Measurements from ENCODE around the gene TRPM4. TPM values are rescaled to one million over a fixed set of nuclear protein-coding genes. Genes with fewer than 3 reads are reported as not detected.

The TRPM4 gene
- total and polyA plus RNA-seq, 2 of the 8 experiments (the other 6 are each of a cell fraction or from before 2014, with no cell fraction given) = 11.3 to 13.3 TPM

DNA sequence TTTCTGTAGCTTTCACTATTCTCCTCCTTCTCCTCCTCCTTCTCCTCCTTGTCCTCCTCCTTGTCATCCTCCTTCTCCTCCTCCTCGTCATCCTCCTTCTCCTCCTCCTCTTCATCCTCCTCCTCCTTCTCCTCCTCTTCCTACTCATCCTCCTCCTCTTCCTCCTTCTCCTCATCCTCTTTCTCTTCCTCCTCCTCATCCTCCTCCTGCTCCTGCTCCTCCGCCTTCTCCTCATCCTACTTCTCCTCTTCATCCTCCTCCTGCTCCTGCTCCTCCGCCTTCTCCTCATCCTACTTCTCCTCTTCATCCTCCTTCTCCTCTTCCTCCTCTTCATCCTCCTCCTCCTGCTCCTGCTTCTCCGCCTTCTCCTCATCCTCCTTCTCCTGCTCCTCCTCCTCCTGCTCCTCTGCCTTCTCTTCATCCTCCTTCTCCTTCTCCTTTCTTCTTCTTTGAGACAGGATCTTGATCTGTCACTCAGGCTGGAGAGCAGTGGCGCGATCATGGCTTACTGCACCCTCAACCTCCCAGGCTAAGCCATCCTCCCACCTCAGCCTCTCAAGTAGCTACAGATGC is 36.3 kb downstream of the TRPM4 start:
- no peak overlapping the region for H4K8ac ChIP-seq (ENCODE audit: extremely low read depth, insufficient read depth, low read length)
- no peaks in the 10 kb centered on the region; a peak in 1 of 8 replicates for H3K36me3 ChIP-seq (ENCODE audit: control insufficient read depth in 2 of 4, insufficient read depth in 4 of 4, low read length in 3 of 4)
- no peak overlapping the region for H3K56ac ChIP-seq (replicated peaks; ENCODE audit: insufficient read length, low read depth, low read length)
- DNase-seq (ENCODE audit: low read depth in 1 of 2, low spot score in 2 of 2) (no peak), FAIRE-seq (no peak)
- no peaks in the 10 kb centered on the region for H4K20me1 ChIP-seq (replicated peaks in 1 of 2; ENCODE audit: control insufficient read depth in 1 of 2, insufficient read depth in 2 of 2, low read length in 2 of 2)
- CTCF ChIA-PET (ENCODE audit: partially characterized antibody) = interaction anchor here (0.7 to 3.5 kb wide), 8 partner anchors 9 to 96 kb away, joined by 3 to 11 read pairs (median 3); no protein-coding TSS in a partner anchor
- no peak overlapping the region for H3K4me2 ChIP-seq (ENCODE audit: insufficient read depth in 1 of 2, low read depth in 2 of 2, low read length in 2 of 2)
- H3K4me3 ChIP-seq (ENCODE audit: extremely low read depth in 1 of 4, insufficient read depth in 2 of 4, low read depth in 3 of 4, low read length in 4 of 4) = no peak overlapping the region
- H3K79me1 ChIP-seq (ENCODE audit: low read depth, low read length) = no peaks in the 10 kb centered on the region
- no peak overlapping the region for H3K27ac ChIP-seq (ENCODE audit: low read depth, low read length)
- H3K27me3 ChIP-seq (replicated peaks in 1 of 4; ENCODE audit: control insufficient read depth in 3 of 4, extremely low read depth in 1 of 4, insufficient read depth in 3 of 4, low read length in 3 of 4) = no peaks in the 10 kb centered on the region
- H3K23me2 ChIP-seq (ENCODE audit: low read depth, low read length) = no peaks in the 10 kb centered on the region
- H3K79me2 ChIP-seq (ENCODE audit: control insufficient read depth in 1 of 2, insufficient read depth in 2 of 2, low read length in 2 of 2) = no peaks in the 10 kb centered on the region
- no peaks in the 10 kb centered on the region for H3K9me3 ChIP-seq (ENCODE audit: insufficient read depth in 2 of 2, low read depth in 1 of 2, low read length in 1 of 2)
- no peaks in the 10 kb centered on the region for H3K4me1 ChIP-seq (replicated peaks in 1 of 4; ENCODE audit: control insufficient read depth in 3 of 4, insufficient read depth in 4 of 4, low read length in 3 of 4)
- H2BK120ac ChIP-seq (replicated peaks; ENCODE audit: low read depth, low read length) = no peak overlapping the region
- H4K5ac ChIP-seq (ENCODE audit: insufficient read length, low read depth, low read length) = no peak overlapping the region
- H3K23ac ChIP-seq (ENCODE audit: insufficient read length) = no peak overlapping the region
- H2AFZ ChIP-seq (ENCODE audit: low read length) = no peak overlapping the region
- H3K14ac ChIP-seq (ENCODE audit: insufficient read length) = no peak overlapping the region
- H2BK12ac ChIP-seq (ENCODE audit: low read depth, low read length) = no peak overlapping the region
- no peak overlapping the region for H3K18ac ChIP-seq (ENCODE audit: extremely low read depth, low read length)
- H3K4ac ChIP-seq (replicated peaks; ENCODE audit: insufficient read length, low read depth, low read length) = no peak overlapping the region
- H2BK15ac ChIP-seq (ENCODE audit: low read length) = no peak overlapping the region
- H2BK5ac ChIP-seq (ENCODE audit: low read depth, low read length) = no peak overlapping the region
- H2BK20ac ChIP-seq (ENCODE audit: low read length) = no peak overlapping the region
- no peak overlapping the region for H4K91ac ChIP-seq (replicated peaks; ENCODE audit: insufficient read length, low read length)
- 89 to 97% methylated on average over 3 to 6 of the region's 6 CpGs for WGBS, 2 experiments (ENCODE audit: extremely low coverage in 1 of 2, insufficient coverage in 1 of 2, insufficient read length in 1 of 2, insufficient replicate concordance in 2 of 2, low coverage in 1 of 2, low lambda C conversion rate in 2 of 2, missing lambda C conversion rate in 1 of 2)
- no peak overlapping the region for H3K9ac ChIP-seq (replicated peaks in 1 of 4; ENCODE audit: extremely low read depth in 1 of 4, low read depth in 3 of 4, low read length in 3 of 4)
- POLR2A ChIA-PET (ENCODE audit: partially characterized antibody) = interaction anchor here (0.6 to 1.2 kb wide), 3 partner anchors 20 to 139 kb away, joined by 3 to 4 read pairs (median 3); no protein-coding TSS in a partner anchor
- no peak overlapping the region for H2AK5ac ChIP-seq (ENCODE audit: low read depth, low read length)
- TF ChIP-seq TCF12 (IDR thresholded peaks at IDR 0.05; ENCODE audit: low read depth, low read length) (no peak), POU5F1 (IDR thresholded peaks at IDR 0.05; ENCODE audit: low read depth, low read length) (no peak), GABPA (IDR thresholded peaks at IDR 0.05; ENCODE audit: borderline replicate concordance, insufficient read depth, low read length) (no peak), RBBP5 (IDR thresholded peaks at IDR 0.05; ENCODE audit: borderline replicate concordance, low read depth, low read length) (no peak)
- TF ChIP-seq, protein P1, sequence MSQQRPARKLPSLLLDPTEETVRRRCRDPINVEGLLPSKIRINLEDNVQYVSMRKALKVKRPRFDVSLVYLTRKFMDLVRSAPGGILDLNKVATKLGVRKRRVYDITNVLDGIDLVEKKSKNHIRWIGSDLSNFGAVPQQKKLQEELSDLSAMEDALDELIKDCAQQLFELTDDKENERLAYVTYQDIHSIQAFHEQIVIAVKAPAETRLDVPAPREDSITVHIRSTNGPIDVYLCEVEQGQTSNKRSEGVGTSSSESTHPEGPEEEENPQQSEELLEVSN (IDR thresholded peaks at IDR 0.05) = no peak
